DOHH2 (cell line): ENCODE data around the gene CCR2.

Experiments used
- H3F3A ChIP-seq: fragments of 200-600 bp; sonication (generic), shearing (Covaris generic); 2 replicates; pipeline ENCODE4 v1.6.0; 2016; ENCODE audit warnings: antibody characterized with exemption, mild to moderate bottlenecking; ENCODE audit not compliant: control insufficient read depth, insufficient read depth
- H3K27ac ChIP-seq: fragments of 200-600 bp; sonication (generic); 2 replicates; pipeline ENCODE4 v1.5.1; 2014; ENCODE audit warnings: low read depth, mild to moderate bottlenecking, low read length, moderate library complexity
- H3K27me3 ChIP-seq: fragments of 200-600 bp; sonication (generic); 2 replicates; pipeline ENCODE4 v1.6.1; 2014; ENCODE audit warnings: mild to moderate bottlenecking, low read length, mixed read lengths; ENCODE audit not compliant: control insufficient read depth
- H3K36me3 ChIP-seq: fragments of 200-600 bp; sonication (generic); 2 replicates; pipeline ENCODE4 v1.6.1; 2014; ENCODE audit warnings: mild to moderate bottlenecking, low read length, moderate library complexity, mixed read lengths; ENCODE audit not compliant: control insufficient read depth
- H3K4me1 ChIP-seq: fragments of 200-600 bp; sonication (generic); 2 replicates; pipeline ENCODE4 v1.6.1; 2014; ENCODE audit warnings: mild to moderate bottlenecking, low read length, mixed read lengths; ENCODE audit not compliant: control insufficient read depth
- H3K4me2 ChIP-seq: fragments of 200-600 bp; sonication (generic); 2 replicates; pipeline ENCODE4 v1.6.0; 2014; ENCODE audit warnings: mild to moderate bottlenecking, low read length, moderate library complexity
- H3K4me3 ChIP-seq: fragments of 200-600 bp; sonication (generic); 2 replicates; pipeline ENCODE4 v1.5.1; 2014; ENCODE audit warnings: mild to moderate bottlenecking, low read length, mixed read lengths
- H3K79me2 ChIP-seq: fragments of 200-600 bp; sonication (generic); 2 replicates; pipeline ENCODE4 v1.6.1; 2014; ENCODE audit warnings: mild to moderate bottlenecking, low read length, mixed read lengths; ENCODE audit not compliant: control insufficient read depth
- H3K9me2 ChIP-seq: fragments of 200-600 bp; sonication (generic); replicated peaks from 2 replicates; pipeline ENCODE4 v1.6.1; 2014; ENCODE audit warnings: mild to moderate bottlenecking, low read length, mixed read lengths; ENCODE audit not compliant: control insufficient read depth
- H3K9me3 ChIP-seq: fragments of 200-600 bp; sonication (generic); 2 replicates; pipeline ENCODE4 v1.6.1; 2014; ENCODE audit warnings: antibody characterized with exemption, low read length, mixed read lengths; ENCODE audit not compliant: control insufficient read depth, insufficient read depth
- H4K20me1 ChIP-seq: fragments of 200-600 bp; sonication (generic); 2 replicates; pipeline ENCODE4 v1.6.0; 2014; ENCODE audit warnings: low read depth, mild to moderate bottlenecking, antibody characterized with exemption, low read length, moderate library complexity; ENCODE audit not compliant: control insufficient read depth, insufficient read depth
- EZH2phosphoT487 ChIP-seq: fragments of 200-600 bp; sonication (generic); IDR thresholded peaks from 2 replicates; pipeline ENCODE4 v1.6.1; 2017; ENCODE audit warnings: borderline replicate concordance, mild to moderate bottlenecking, antibody characterized with exemption, low read length, moderate library complexity, mixed read lengths
- TF ChIP-seq, protein P1 (sequence below): fragments of 200-600 bp; sonication (generic); IDR thresholded peaks from one replicate; pipeline ENCODE4 v1.5.1; 2014; ENCODE audit warnings: antibody characterized with exemption, mild to moderate bottlenecking, low read depth, low read length; ENCODE audit not compliant: poor library complexity, severe bottlenecking

CCR2 gene

DNA sequence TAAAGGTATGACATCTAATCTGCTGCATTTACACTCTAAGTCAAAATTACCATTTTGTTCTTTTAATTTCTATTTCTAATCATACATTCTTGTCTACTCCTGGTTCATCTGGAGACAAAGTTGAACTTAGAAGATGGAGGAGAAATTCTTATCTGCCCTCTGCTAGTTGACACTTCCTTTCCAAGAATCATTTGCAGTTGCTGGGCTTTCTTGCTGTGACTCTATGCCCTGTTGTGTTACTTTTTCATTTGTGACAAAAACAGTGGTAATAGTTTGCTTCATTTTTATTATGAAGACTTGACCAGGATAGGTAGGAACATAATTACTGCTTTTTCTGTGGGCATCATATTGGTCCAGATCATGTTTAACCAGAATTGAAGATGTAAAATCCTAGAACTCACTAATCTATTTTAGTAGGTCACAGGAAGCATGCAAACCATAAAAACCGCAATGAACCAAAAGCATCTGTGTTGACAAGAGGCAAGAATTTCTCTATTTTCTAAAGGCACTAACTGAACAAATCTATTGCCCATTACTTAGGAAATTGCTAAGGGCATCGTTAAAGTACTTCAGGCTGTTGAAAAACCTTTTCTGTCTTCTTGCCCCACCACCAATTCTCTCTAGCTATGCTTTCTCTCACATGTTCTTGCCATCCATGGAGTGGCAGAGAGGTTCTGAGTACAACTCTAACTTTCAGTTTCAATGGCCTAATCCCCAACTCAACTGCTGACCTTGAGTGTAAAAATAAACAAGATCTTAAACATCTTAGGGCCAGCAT, 4.2 kb upstream of the CCR2 start:
- H3K9me2 ChIP-seq: no peaks in the 10 kb centered on the region
- no peaks in the 10 kb centered on the region for H3K36me3 ChIP-seq
- H3K4me1 ChIP-seq: peaks cover 4% of the 10 kb centered on the region; the same call in 1 of the 2 replicates
- no peak overlapping the region for H3K4me2 ChIP-seq
- H3F3A ChIP-seq: no peaks in the 10 kb centered on the region
- no peak overlapping the region for H3K4me3 ChIP-seq
- H4K20me1 ChIP-seq: 0 out of 2 replicates have a peak, but pooled peaks cover 3% of the 10 kb centered on the region
- H3K27me3 ChIP-seq: peaks cover 40% of the 10 kb centered on the region
- no peak for TF ChIP-seq EZH2phosphoT487
- TF ChIP-seq, protein P1, sequence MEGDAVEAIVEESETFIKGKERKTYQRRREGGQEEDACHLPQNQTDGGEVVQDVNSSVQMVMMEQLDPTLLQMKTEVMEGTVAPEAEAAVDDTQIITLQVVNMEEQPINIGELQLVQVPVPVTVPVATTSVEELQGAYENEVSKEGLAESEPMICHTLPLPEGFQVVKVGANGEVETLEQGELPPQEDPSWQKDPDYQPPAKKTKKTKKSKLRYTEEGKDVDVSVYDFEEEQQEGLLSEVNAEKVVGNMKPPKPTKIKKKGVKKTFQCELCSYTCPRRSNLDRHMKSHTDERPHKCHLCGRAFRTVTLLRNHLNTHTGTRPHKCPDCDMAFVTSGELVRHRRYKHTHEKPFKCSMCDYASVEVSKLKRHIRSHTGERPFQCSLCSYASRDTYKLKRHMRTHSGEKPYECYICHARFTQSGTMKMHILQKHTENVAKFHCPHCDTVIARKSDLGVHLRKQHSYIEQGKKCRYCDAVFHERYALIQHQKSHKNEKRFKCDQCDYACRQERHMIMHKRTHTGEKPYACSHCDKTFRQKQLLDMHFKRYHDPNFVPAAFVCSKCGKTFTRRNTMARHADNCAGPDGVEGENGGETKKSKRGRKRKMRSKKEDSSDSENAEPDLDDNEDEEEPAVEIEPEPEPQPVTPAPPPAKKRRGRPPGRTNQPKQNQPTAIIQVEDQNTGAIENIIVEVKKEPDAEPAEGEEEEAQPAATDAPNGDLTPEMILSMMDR: no peak
- H3K79me2 ChIP-seq: no peaks in the 10 kb centered on the region
- no peaks in the 10 kb centered on the region for H3K9me3 ChIP-seq
- H3K27ac ChIP-seq: no peak overlapping the region

DNA sequence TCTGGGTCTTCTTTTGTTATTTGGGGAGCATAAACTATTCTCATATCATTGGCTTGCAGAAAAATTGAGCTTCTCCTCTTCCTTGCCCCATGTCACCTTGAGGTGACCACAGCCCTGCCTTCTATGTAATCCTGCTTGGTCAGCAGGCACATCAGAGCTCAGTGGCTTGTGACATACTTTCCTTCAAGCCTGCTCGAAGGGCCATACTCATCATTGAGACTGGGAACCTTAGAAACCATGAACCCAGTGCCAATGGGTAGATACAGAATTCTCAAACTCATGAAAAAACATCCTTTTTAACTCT, 3.7 kb upstream of the CCR2 start:
- Histone ChIP-seq H3K4me1 (peaks cover 4% of the 10 kb centered on the region; the same call in 1 of the 2 replicates), H4K20me1 (0 out of 2 replicates have a peak, but pooled peaks cover 3% of the 10 kb centered on the region), H3K9me2 (no peaks in the 10 kb centered on the region), H3K27me3 (peaks cover 45% of the 10 kb centered on the region), H3K79me2 (no peaks in the 10 kb centered on the region), H3K9me3 (no peaks in the 10 kb centered on the region), H3K27ac (no peak overlapping the region), H3K4me3 (no peak overlapping the region), H3K4me2 (no peak overlapping the region), H3F3A (no peaks in the 10 kb centered on the region), H3K36me3 (no peaks in the 10 kb centered on the region)
- TF ChIP-seq EZH2phosphoT487: no peak
- TF ChIP-seq, protein P1: no peak

DNA sequence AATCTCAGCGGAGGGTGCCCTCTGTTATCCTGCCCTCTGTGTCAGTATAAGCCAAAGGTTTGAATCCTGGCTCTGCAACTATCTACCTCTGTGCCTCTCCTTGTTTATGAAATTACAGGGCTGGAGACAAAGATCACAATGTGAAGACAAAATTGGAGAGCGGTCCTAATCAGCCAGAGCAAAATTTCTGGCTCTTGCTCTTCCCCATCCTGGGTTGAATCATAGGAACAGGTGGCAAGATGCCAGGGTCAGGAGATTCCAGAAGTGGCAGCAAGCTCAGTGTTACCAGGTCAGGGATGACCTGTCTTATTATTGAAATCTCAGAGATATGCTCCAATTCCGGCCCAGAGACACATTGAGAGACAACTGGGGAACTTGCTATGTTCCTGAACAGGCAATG, 2.3 kb upstream of the CCR2 start:
- H3K4me3 ChIP-seq: no peak overlapping the region
- no peaks in the 10 kb centered on the region for H3K36me3 ChIP-seq
- peaks cover 57% of the 10 kb centered on the region for H3K27me3 ChIP-seq
- H3K4me1 ChIP-seq: peaks cover 4% of the 10 kb centered on the region; the same call in 1 of the 2 replicates
- TF ChIP-seq, protein P1: no peak
- TF ChIP-seq EZH2phosphoT487: no peak
- no peaks in the 10 kb centered on the region for H3K9me2 ChIP-seq
- no peaks in the 10 kb centered on the region for H3K79me2 ChIP-seq
- no peak overlapping the region for H3K27ac ChIP-seq
- 0 out of 2 replicates have a peak, but pooled peaks cover 3% of the 10 kb centered on the region for H4K20me1 ChIP-seq
- no peak overlapping the region for H3K4me2 ChIP-seq
- no peaks in the 10 kb centered on the region for H3K9me3 ChIP-seq
- H3F3A ChIP-seq: no peaks in the 10 kb centered on the region
